Measurements from ENCODE around the gene ZBTB1.
A peak's percentile ranks its signal among the peaks of the same experiment; 100 is the strongest.

The ZBTB1 gene

GRCh38 chr14:64504310-64504896 lies at the start of gene ZBTB1:
ZBTB1 (plus strand) TSS chr14:64504770; CDS start chr14:64521505, 16,735 bp downstream.
- DNase-seq (ENCODE audit: low read depth), result peak; percentile 38

- DNase-seq (ENCODE audit: low read depth), result no peak
Measured at GRCh38 chr14:64459405-64460136, 45.0 kb upstream of the ZBTB1 start.

GRCh38 chr14:64461221-64461620 lies 43.3 kb upstream of the ZBTB1 start:
- no peak for DNase-seq (ENCODE audit: low read depth)

- DNase-seq (ENCODE audit: low read depth), result no peak
Measured at GRCh38 chr14:64463195-64463594, 41.4 kb upstream of the ZBTB1 start.

GRCh38 chr14:64463873-64464272 lies 40.7 kb upstream of the ZBTB1 start:
- DNase-seq (ENCODE audit: low read depth), result no peak

GRCh38 chr14:64464651-64465050 lies 39.9 kb upstream of the ZBTB1 start:
- DNase-seq (ENCODE audit: low read depth), result no peak

GRCh38 chr14:64465191-64465822 lies 39.3 kb upstream of the ZBTB1 start, which contains the start of gene AKAP5:
AKAP5 (plus strand) TSS chr14:64465499; CDS start chr14:64468395, 2,896 bp downstream.
- no peak for DNase-seq (ENCODE audit: low read depth)

GRCh38 chr14:64465831-64466554 lies 38.6 kb upstream of the ZBTB1 start:
- peak; percentile 30 for DNase-seq (ENCODE audit: low read depth)

GRCh38 chr14:64467101-64467500 lies 37.5 kb upstream of the ZBTB1 start:
- DNase-seq (ENCODE audit: low read depth), result no peak

- no peak for DNase-seq (ENCODE audit: low read depth)
Measured at GRCh38 chr14:64467566-64467965, 37.0 kb upstream of the ZBTB1 start.

GRCh38 chr14:64468451-64468850 lies 36.1 kb upstream of the ZBTB1 start:
- DNase-seq (ENCODE audit: low read depth), result no peak

- DNase-seq (ENCODE audit: low read depth), result no peak
Measured at GRCh38 chr14:64474041-64474440, 30.5 kb upstream of the ZBTB1 start.

- DNase-seq (ENCODE audit: low read depth), result no peak
Measured at GRCh38 chr14:64474698-64475097, 29.9 kb upstream of the ZBTB1 start.

GRCh38 chr14:64475585-64476273 lies 28.8 kb upstream of the ZBTB1 start:
- no peak for DNase-seq (ENCODE audit: low read depth)

GRCh38 chr14:64476438-64476837 lies 28.1 kb upstream of the ZBTB1 start:
- no peak for DNase-seq (ENCODE audit: low read depth)

- DNase-seq (ENCODE audit: low read depth), result no peak
Measured at GRCh38 chr14:64478634-64479250, 25.8 kb upstream of the ZBTB1 start.

- no peak for DNase-seq (ENCODE audit: low read depth)
Measured at GRCh38 chr14:64488590-64489099, 15.9 kb upstream of the ZBTB1 start.

- DNase-seq (ENCODE audit: low read depth), result no peak
Measured at GRCh38 chr14:64491637-64492036, 12.9 kb upstream of the ZBTB1 start.

- no peak for DNase-seq (ENCODE audit: low read depth)
Measured at GRCh38 chr14:64493455-64493854, 11.1 kb upstream of the ZBTB1 start.

GRCh38 chr14:64495252-64495651 lies 9.3 kb upstream of the ZBTB1 start:
- DNase-seq (ENCODE audit: low read depth), result no peak

GRCh38 chr14:64496764-64497163 lies 7.8 kb upstream of the ZBTB1 start:
- no peak for DNase-seq (ENCODE audit: low read depth)

Data from non-pigmented ciliary epithelial cell (primary cell).